CD4-positive, alpha-beta T cell (primary cell): Measurements from ENCODE around the gene LPAR1. TPM values are rescaled to one million over a fixed set of nuclear protein-coding genes. Genes with fewer than 3 reads are reported as not detected.

ENCODE experiments used
- ATAC-seq: fragments of 200-7000 bp; cut with Tn5 transposase; one replicate; pipeline ENCODE4 v1.10.0; 2022; ENCODE audit warnings: mild to moderate bottlenecking; ENCODE audit not compliant: poor library complexity
- CTCF ChIA-PET: fragments of 350-600 bp; sonication (Branson Sonifier 250); formaldehyde crosslinking; loops from one replicate; lab custom pipeline; 2021; ENCODE audit warnings: antibody characterized with exemption, inconsistent platforms; lab: Charles Lee
- POLR2A ChIA-PET: fragments of 350-600 bp; sonication (Branson Sonifier 250); formaldehyde crosslinking; loops from one replicate; lab custom pipeline; 2021; ENCODE audit warnings: antibody characterized with exemption, inconsistent platforms; lab: Charles Lee
- DNase-seq, 14 experiments: peaks; one replicate each; pipeline ENCODE4 v3.0.0-alpha.2; 2013 to 2020; ENCODE audit warnings: mixed read lengths in 2 of 14
- H3K27ac ChIP-seq, 2 donors: one replicate each; pipeline versions ENCODE4 v1.5.1 to v1.7.0; 2013; ENCODE audit warnings: low read length in 2 of 2, low read depth in 1 of 2, mild to moderate bottlenecking in 1 of 2
- H3K27me3 ChIP-seq, 2 experiments: 1 replicate in 1 of 2; 2 replicates in 1 of 2; pipeline versions ENCODE4 v1.6.1 to v1.7.0; 2013; ENCODE audit warnings: low read length in 2 of 2, control low read depth in 1 of 2, mild to moderate bottlenecking in 1 of 2, moderate library complexity in 1 of 2; ENCODE audit not compliant: insufficient read depth in 2 of 2, control insufficient read depth in 1 of 2
- H3K36me3 ChIP-seq: one replicate; pipeline ENCODE4 v1.6.1; 2013; ENCODE audit warnings: low read length, control low read depth; ENCODE audit not compliant: insufficient read depth
- H3K4me1 ChIP-seq: one replicate; pipeline ENCODE4 v1.6.1; 2013; ENCODE audit warnings: low read length, control low read depth; ENCODE audit not compliant: insufficient read depth
- H3K4me3 ChIP-seq: one replicate; pipeline ENCODE4 v1.5.1; 2013; ENCODE audit warnings: mild to moderate bottlenecking, low read length, moderate library complexity
- H3K9me3 ChIP-seq, 2 experiments: 1 replicate in 1 of 2; 2 replicates in 1 of 2; pipeline versions ENCODE4 v1.6.1 to v1.7.0; 2013; ENCODE audit warnings: low read length in 2 of 2, mild to moderate bottlenecking in 2 of 2, control low read depth in 1 of 2, moderate library complexity in 1 of 2; ENCODE audit not compliant: control insufficient read depth in 1 of 2, insufficient read depth in 1 of 2
- H3K27ac Mint-ChIP-seq: one replicate; pipeline ENCODE4 v1.8.0; 2020; ENCODE audit warnings: mixed read lengths
- H3K27me3 Mint-ChIP-seq: one replicate; pipeline ENCODE4 v1.8.0; 2021; ENCODE audit warnings: mixed read lengths
- H3K36me3 Mint-ChIP-seq: one replicate; pipeline ENCODE4 v1.8.0; 2021; ENCODE audit warnings: low read depth, mixed read lengths
- H3K4me1 Mint-ChIP-seq: one replicate; pipeline ENCODE4 v1.8.0; 2021; ENCODE audit warnings: low read depth, mixed read lengths
- H3K4me3 Mint-ChIP-seq: one replicate; pipeline ENCODE4 v1.8.0; 2020; ENCODE audit warnings: mild to moderate bottlenecking, mixed read lengths
- H3K9me3 Mint-ChIP-seq: one replicate; pipeline ENCODE4 v1.8.0; 2020; ENCODE audit warnings: mixed read lengths
- intact Hi-C, 2 experiments: fragments of 100-400 bp; cut with DNase I in 1 of 2; cut with micrococcal nuclease in 1 of 2; formaldehyde crosslinking; loops; one replicate each; pipeline versions ENCODE4 v1.15.1 to v1.9.0; 2023 to 2025; cut with DNase I, micrococcal nuclease
- total RNA-seq, 174 experiments: library from RNA in 2 of 174; stranded (reverse) in 2 of 174; gene quantifications; one replicate each; pipeline ENCODE4 v1.2.3 and lab custom pipeline; 2021 to 2026
- TF ChIP-seq, protein P1 (sequence below): fragments of 200-600 bp; IDR thresholded peaks from one replicate; pipeline ENCODE4 v1.8.0; 2022; ENCODE audit warnings: antibody characterized with exemption, mild to moderate bottlenecking

Gene LPAR1
- total RNA-seq, 2 experiments from 2014 or later: not detected

- ChIA-PET POLR2A (no interaction called here), CTCF (no interaction called here)
- Mint-ChIP-seq H3K36me3 (no peaks in the 10 kb centered on the region), H3K27me3 (no peaks in the 10 kb centered on the region), H3K27ac (no peak overlapping the region), H3K4me1 (no peaks in the 10 kb centered on the region), H3K9me3 (no peaks in the 10 kb centered on the region), H3K4me3 (no peak overlapping the region)
- peaks cover 0 to 4% of the 10 kb centered on the region in 2 experiments for H3K9me3 ChIP-seq
- DNase-seq (no peak), ATAC-seq (no peak)
- H3K27ac ChIP-seq: no peak overlapping the region
- no peak overlapping the region for H3K4me3 ChIP-seq
- intact Hi-C loops: no loop called here
- H3K4me1 ChIP-seq: no peaks in the 10 kb centered on the region
- no peaks in the 10 kb centered on the region for H3K36me3 ChIP-seq
- H3K27me3 ChIP-seq: no peaks in the 10 kb centered on the region
- TF ChIP-seq, protein P1, sequence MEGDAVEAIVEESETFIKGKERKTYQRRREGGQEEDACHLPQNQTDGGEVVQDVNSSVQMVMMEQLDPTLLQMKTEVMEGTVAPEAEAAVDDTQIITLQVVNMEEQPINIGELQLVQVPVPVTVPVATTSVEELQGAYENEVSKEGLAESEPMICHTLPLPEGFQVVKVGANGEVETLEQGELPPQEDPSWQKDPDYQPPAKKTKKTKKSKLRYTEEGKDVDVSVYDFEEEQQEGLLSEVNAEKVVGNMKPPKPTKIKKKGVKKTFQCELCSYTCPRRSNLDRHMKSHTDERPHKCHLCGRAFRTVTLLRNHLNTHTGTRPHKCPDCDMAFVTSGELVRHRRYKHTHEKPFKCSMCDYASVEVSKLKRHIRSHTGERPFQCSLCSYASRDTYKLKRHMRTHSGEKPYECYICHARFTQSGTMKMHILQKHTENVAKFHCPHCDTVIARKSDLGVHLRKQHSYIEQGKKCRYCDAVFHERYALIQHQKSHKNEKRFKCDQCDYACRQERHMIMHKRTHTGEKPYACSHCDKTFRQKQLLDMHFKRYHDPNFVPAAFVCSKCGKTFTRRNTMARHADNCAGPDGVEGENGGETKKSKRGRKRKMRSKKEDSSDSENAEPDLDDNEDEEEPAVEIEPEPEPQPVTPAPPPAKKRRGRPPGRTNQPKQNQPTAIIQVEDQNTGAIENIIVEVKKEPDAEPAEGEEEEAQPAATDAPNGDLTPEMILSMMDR: no peak
Measured at GRCh38 chr9:110923601-110924000, 114.7 kb downstream of the LPAR1 start.

- Mint-ChIP-seq H3K9me3 (no peaks in the 10 kb centered on the region), H3K4me1 (no peaks in the 10 kb centered on the region), H3K4me3 (no peak overlapping the region), H3K36me3 (no peaks in the 10 kb centered on the region), H3K27ac (no peak overlapping the region), H3K27me3 (no peaks in the 10 kb centered on the region)
- Histone ChIP-seq H3K36me3 (no peaks in the 10 kb centered on the region), H3K27me3 (no peaks in the 10 kb centered on the region), H3K4me1 (no peaks in the 10 kb centered on the region), H3K4me3 (no peak overlapping the region), H3K27ac (no peak overlapping the region), H3K9me3 (peaks cover 0 to 4% of the 10 kb centered on the region in 2 experiments)
- TF ChIP-seq, protein P1: no peak
- DNase-seq (no peak), ATAC-seq (no peak)
- ChIA-PET CTCF (no interaction called here), POLR2A (no interaction called here)
- intact Hi-C loops: no loop called here
Measured at GRCh38 chr9:110922145-110922544, 116.1 kb downstream of the LPAR1 start.

DNA sequence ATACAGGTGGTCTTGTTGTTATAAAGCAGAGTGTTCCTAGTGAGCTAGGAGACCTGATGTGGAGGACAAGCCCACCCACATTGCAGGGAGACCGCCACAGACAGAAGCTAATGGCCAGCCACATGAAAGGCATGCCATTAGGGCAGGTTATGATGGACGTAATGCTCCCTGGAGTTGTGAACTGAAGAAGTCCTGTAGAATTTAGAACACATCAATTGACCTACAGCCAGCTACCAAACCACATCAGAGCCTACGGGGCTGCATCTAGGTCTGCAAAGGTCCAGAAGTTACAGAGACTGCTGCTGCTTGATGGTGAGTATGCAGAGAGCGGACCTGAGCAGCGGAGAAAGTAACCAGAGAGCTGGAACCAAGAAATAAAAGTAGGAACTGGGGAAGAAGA, 116.6 kb downstream of the LPAR1 start:
- Histone ChIP-seq H3K27ac (no peak overlapping the region), H3K36me3 (no peaks in the 10 kb centered on the region), H3K4me3 (no peak overlapping the region), H3K9me3 (peaks cover 0 to 4% of the 10 kb centered on the region in 2 experiments), H3K4me1 (no peaks in the 10 kb centered on the region), H3K27me3 (no peaks in the 10 kb centered on the region)
- intact Hi-C loops: no loop called here
- H3K36me3 Mint-ChIP-seq: no peaks in the 10 kb centered on the region
- ChIA-PET CTCF (no interaction called here), POLR2A (no interaction called here)
- TF ChIP-seq, protein P1: no peak
- H3K4me1 Mint-ChIP-seq: no peaks in the 10 kb centered on the region
- H3K9me3 Mint-ChIP-seq: no peaks in the 10 kb centered on the region
- no peak overlapping the region for H3K27ac Mint-ChIP-seq
- DNase-seq: no peak
- no peak for ATAC-seq
- no peak overlapping the region for H3K4me3 Mint-ChIP-seq
- H3K27me3 Mint-ChIP-seq: no peaks in the 10 kb centered on the region
